Kasumi-1 (cell line): Measurements from ENCODE around the gene ARHGAP24.
"Not testable (repeated sequence)": the region's sequence is repeated elsewhere in the genome, so short reads cannot be mapped to it uniquely, and the experiment has no call there.

Experiments used
- DNase-seq, 2 experiments: peaks; one replicate each; lab custom pipeline; 2025; lab: John Stamatoyannopoulos, UW

Gene ARHGAP24

GRCh38 chr4:86019362-86019761 is 544.4 kb downstream of the ARHGAP24 start:
- DNase-seq, result no peak

- DNase-seq, result no peak
These were observed 545.0 kb downstream of the ARHGAP24 start for GRCh38 chr4:86019906-86020305.

GRCh38 chr4:86021671-86022070 is 546.7 kb downstream of the ARHGAP24 start:
- DNase-seq, result not testable (repeated sequence)

GRCh38 chr4:86026720-86027119 is 551.8 kb downstream of the ARHGAP24 start:
- DNase-seq, result no peak

- DNase-seq, result no peak
These were observed 557.0 kb downstream of the ARHGAP24 start for GRCh38 chr4:86031927-86032326.

GRCh38 chr4:86032476-86033022 is 557.6 kb downstream of the ARHGAP24 start:
- peak; percentile 61 to 68 for DNase-seq

GRCh38 chr4:86033171-86033570 is 558.2 kb downstream of the ARHGAP24 start:
- peak; percentile 42 to 47 for DNase-seq

GRCh38 chr4:86034616-86035015 is 559.7 kb downstream of the ARHGAP24 start:
- no peak for DNase-seq

- DNase-seq, result no peak
These were observed 560.7 kb downstream of the ARHGAP24 start for GRCh38 chr4:86035688-86036087.

- peak in 1 of 2 experiments; percentile 8 for DNase-seq
These were observed 561.8 kb downstream of the ARHGAP24 start for GRCh38 chr4:86036736-86037135.

GRCh38 chr4:86038037-86038436 is 563.1 kb downstream of the ARHGAP24 start:
- no peak for DNase-seq

GRCh38 chr4:86043755-86044592 is 569.0 kb downstream of the ARHGAP24 start:
- peak; percentile 49 to 59 for DNase-seq

GRCh38 chr4:86044593-86044985 is 569.6 kb downstream of the ARHGAP24 start:
- DNase-seq, result no peak

GRCh38 chr4:86048426-86048825 is 573.5 kb downstream of the ARHGAP24 start:
- no peak for DNase-seq

- DNase-seq, result no peak
These were observed 575.5 kb downstream of the ARHGAP24 start for GRCh38 chr4:86050496-86050895.
